Lower leg skin (tissue), 4 donors: ENCODE data around the gene THSD1. TPM values are rescaled to one million over a fixed set of nuclear protein-coding genes. Genes with fewer than 3 reads are reported as not detected.
"Not testable (repeated sequence)": the region's sequence is repeated elsewhere in the genome, so short reads cannot be mapped to it uniquely, and the experiment has no call there.

ENCODE experiments used
- DNase-seq, 2 donors: peaks; one replicate each; pipeline ENCODE4 v3.0.0-alpha.2; 2019; ENCODE audit warnings: low spot score in 2 of 2
- H3K4me3 ChIP-seq: fragments of 200-600 bp; sonication (generic); 2 replicates; pipeline ENCODE4 v1.5.1; 2017; ENCODE audit warnings: mild to moderate bottlenecking, low read depth; ENCODE audit not compliant: poor library complexity, severe bottlenecking
- CTCF ChIP-seq, 3 donors: fragments of 450-650 bp; IDR thresholded peaks; one replicate each; pipeline ENCODE4 v1.5.1; 2016; ENCODE audit warnings: antibody characterized with exemption in 3 of 3, mild to moderate bottlenecking in 3 of 3, moderate library complexity in 2 of 3
- POLR2A ChIP-seq, 2 donors: fragments of 450-650 bp; IDR thresholded peaks; one replicate each; pipeline ENCODE4 v1.6.1; 2016 to 2017; ENCODE audit warnings: antibody characterized with exemption in 2 of 2, mild to moderate bottlenecking in 1 of 2, moderate library complexity in 1 of 2
- WGBS, 2 donors: methylation state at CpG; one replicate each; pipeline ENCODE4 v1.1.5; 2018; 5-methylcytosine and 5-hydroxymethylcytosine counted together
- intact Hi-C: fragments of 100-400 bp; cut with DNase I; formaldehyde crosslinking; loops from one replicate; pipeline ENCODE4 v1.15.0; 2023; ENCODE audit warnings: low total_unique reads
- total RNA-seq, 4 donors: library from RNA; depleted of rRNA; stranded (reverse); fragments of >200 nt; gene quantifications; one replicate each; pipeline ENCODE4 v1.1.0, GENCODE V29; 2016

The THSD1 gene
- total RNA-seq, 4 donors from 2014 or later = 5.1 to 9.5 (median 6.3) TPM

DNA sequence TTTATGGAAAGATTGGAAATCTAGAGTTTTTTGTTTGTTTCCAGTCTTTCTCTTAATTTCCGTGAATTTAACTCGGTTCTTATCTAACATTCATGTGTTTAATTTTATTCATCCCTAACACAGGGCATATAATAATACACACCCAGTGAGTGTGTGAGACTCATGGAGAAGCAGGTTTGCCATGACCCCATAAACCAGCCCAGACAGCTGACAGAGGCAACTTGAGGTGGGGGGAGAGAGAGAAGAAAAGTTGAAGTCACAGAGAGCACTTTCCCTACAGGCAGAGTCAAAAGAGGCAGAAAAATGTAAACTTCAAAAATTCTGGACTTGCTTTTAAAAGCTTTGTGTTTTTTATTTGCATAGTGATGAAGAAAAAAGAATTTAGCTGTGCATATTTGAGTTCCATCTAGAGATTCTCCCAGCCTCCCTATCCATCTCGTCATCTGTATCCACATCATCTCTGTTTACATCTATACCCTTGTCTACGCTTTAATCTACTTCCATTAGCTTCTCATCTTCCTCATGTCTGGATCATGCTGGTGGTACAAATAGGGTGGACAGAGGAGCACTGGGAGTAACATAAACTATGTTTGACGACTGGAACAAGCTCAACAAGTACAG, 60.2 kb downstream of the THSD1 start:
- DNase-seq = no peak
- no peak for TF ChIP-seq CTCF (IDR thresholded peaks at IDR 0.05)
- TF ChIP-seq POLR2A (IDR thresholded peaks at IDR 0.05) = no peak
- WGBS, 2 donors = 71 to 84% methylated on average over 5 of the region's 5 CpGs
- intact Hi-C loops = no loop called here
- H3K4me3 ChIP-seq = no peak overlapping the region

DNA sequence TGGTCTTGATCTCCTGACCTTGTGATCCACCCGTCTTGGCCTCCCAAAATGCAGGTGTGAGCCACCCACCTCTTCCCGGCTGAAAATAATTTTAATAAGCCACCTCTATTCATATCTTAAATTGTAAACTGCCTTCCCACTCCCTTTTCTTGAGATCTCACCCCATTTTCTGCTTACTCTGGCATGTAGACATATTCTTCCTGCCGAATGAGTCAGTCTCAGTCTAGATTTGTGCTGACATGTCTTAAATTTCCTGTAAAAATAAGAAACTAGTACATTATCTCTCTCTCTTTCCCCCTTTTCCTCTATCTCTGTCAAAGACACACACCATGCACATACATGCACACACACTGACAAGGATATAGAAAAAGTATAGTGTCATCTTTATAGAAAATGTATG, 60.9 kb downstream of the THSD1 start:
- H3K4me3 ChIP-seq = no peak overlapping the region
- TF ChIP-seq CTCF (IDR thresholded peaks at IDR 0.05) = no peak
- TF ChIP-seq POLR2A (IDR thresholded peaks at IDR 0.05) = no peak
- WGBS, 2 donors = 53 to 55% methylated on average over 3 of the region's 3 CpGs
- intact Hi-C loops = no loop called here
- DNase-seq = no peak

- TF ChIP-seq CTCF (IDR thresholded peaks at IDR 0.05) (no peak), POLR2A (IDR thresholded peaks at IDR 0.05) (no peak)
- no peak for DNase-seq
- no peak overlapping the region for H3K4me3 ChIP-seq
- WGBS, 2 donors = 71 to 84% methylated on average over 10 of the region's 10 CpGs
- intact Hi-C loops = no loop called here
Observed at GRCh38 chr13:52344108-52344507, 61.9 kb downstream of the THSD1 start.

- DNase-seq, H3K4me3 ChIP-seq, intact Hi-C loops: not testable (repeated sequence)
- WGBS, 2 donors = 75 to 86% methylated on average over 3 of the region's 3 CpGs
Observed at GRCh38 chr13:52342203-52342602, 63.8 kb downstream of the THSD1 start.

- DNase-seq, intact Hi-C loops, H3K4me3 ChIP-seq: not testable (repeated sequence)
- 86 to 88% methylated on average over 7 of the region's 7 CpGs for WGBS, 2 donors
Observed at GRCh38 chr13:52337828-52338455, 68.0 kb downstream of the THSD1 start.

GRCh38 chr13:52334107-52334506, 71.9 kb downstream of the THSD1 start:
- H3K4me3 ChIP-seq, DNase-seq, intact Hi-C loops: not testable (repeated sequence)
- WGBS, 2 donors = no CpG with 5 or more reads among the region's 22 CpGs

DNA sequence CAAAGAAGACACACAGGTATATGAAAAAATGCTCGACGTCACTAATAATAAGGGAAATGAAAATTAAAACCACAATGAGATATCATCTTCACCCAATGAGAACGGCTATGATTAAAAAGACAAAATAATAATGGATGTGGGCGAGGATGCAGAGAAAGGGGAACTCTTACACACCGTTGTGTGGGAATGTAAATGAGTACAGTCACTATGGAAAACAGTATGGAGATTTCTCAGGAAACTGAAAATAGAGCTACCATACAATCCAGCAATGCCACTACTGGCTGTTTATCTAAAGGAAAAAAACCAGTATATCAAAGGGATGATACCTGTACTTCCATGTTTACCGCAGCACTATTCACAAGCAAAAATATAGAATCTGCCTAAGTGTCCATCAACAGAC, 74.1 kb downstream of the THSD1 start:
- H3K4me3 ChIP-seq, intact Hi-C loops, DNase-seq: not testable (repeated sequence)
- 82 to 90% methylated on average over 3 to 6 of the region's 6 CpGs for WGBS, 2 donors

Other genes starting within 250 kb of the THSD1 start
- 10 to 100 TPM in 2 of 4 donors, 1 to 10 TPM in 2; 8.5 to 16.6 (median 9.9) TPM for gene NEK3, start 246.6 kb downstream of the THSD1 start, total RNA-seq
- gene VPS36, start 44.5 kb upstream of the THSD1 start, total RNA-seq = 100 to 1,000 TPM in 2 of 4 donors, 10 to 100 TPM in 2; 68.1 to 148 (median 92.6) TPM
- 10 to 100 TPM; 13.9 to 24.2 (median 22.0) TPM for gene CKAP2, start 49.3 kb upstream of the THSD1 start, total RNA-seq
- 1 to 10 TPM; 1.8 to 2.8 (median 2.5) TPM for gene HNRNPA1L2, start 236.3 kb upstream of the THSD1 start, total RNA-seq
- 10 to 100 TPM; 21.2 to 39.0 (median 30.9) TPM for gene SUGT1, start 246.7 kb upstream of the THSD1 start, total RNA-seq